A172 (cell line): ENCODE results near the gene CLSTN2. TPM values are rescaled to one million over a fixed set of nuclear protein-coding genes. Genes with fewer than 3 reads are reported as not detected.
A peak's percentile ranks its signal among the peaks of the same experiment; 100 is the strongest.

Source experiments
- DNase-seq: peaks from one replicate; pipeline ENCODE4 v3.0.0-alpha.2; 2015; ENCODE audit warnings: low spot score
- total RNA-seq: library from RNA; depleted of rRNA; stranded (reverse); fragments of >200 nt; shearing (Covaris generic); gene quantifications from 2 replicates; pipeline ENCODE4 v1.2.3, GENCODE V29; 2014

Gene CLSTN2
- total RNA-seq, 1 experiment from 2014 or later = 1.1 TPM

DNA sequence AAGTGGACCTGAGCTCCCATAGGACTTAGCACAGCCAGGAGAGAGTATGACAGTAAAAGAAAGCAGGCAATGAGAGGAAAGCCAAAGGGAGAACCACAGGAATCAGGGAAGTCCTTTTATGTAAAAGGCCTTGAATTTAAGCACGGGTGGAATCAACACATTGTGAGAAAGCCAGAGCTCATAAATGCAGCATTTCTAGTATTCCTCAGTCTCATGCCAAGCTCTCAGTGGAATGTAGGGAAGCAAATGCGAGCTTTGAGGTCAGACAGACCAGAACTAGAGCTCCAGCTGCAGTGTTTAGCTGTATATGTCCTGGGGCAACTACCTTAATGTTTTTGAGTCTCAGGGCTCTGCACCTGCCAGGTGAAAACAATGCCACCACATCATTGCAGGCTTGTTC lies 610.8 kb downstream of the CLSTN2 start:
- no peak for DNase-seq

DNA sequence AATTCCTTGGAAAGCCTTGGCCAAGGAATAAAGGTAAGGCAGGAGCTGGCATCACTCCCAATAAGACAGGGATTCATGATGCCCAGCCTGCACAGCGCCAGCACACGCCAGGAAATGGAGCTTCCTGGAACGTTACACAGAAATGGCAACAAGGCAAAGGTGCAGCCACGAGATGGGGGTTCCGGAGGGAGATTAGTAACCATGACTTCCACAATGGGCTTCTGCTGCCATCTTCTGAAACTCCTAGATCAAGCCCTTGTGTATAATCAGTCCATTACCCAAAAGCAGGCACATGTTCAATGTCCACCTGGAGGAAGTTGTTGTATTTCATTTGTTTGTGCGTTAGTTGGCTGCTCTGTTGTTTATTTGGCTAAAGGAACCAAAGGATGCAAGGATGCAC lies 611.7 kb downstream of the CLSTN2 start:
- no peak for DNase-seq

DNA sequence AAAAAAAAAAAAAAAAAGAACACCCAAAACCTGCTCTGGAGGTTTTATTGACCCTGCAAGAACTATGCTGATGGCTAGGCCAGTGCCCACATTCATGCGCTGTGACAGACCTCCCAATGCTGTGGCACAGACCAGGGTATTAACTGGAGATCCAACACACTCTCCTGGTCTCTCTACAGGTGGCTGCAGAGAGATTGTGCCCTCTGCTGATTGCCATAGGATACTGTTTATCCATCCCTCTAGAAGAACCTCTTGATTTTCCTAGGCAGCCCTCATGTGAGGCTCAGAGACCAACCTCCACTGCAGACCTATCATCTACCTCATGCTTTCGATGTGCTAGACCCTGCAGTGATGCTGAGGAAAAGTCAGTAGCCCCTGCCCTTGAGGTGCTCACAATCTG lies 617.4 kb downstream of the CLSTN2 start:
- DNase-seq = peak; percentile 19

DNA sequence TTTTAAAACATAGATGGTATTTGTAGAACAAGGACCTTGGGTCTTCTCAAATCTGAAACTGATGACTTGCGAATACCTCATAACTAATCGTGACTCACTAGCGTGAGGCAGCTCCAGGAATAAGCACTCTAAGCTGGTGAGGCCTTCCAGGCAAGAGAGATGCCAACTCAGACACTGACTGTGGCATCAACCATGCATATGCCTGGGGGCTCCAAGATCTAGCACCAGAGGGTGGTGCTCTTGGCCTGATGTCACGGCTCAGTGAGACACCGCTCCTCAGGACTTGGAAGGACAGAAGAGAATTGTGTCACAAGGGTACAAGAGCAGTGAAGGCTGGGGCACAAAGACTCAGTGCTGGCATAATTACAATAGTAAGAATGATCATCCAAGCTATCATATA lies 617.9 kb downstream of the CLSTN2 start:
- DNase-seq = no peak

DNA sequence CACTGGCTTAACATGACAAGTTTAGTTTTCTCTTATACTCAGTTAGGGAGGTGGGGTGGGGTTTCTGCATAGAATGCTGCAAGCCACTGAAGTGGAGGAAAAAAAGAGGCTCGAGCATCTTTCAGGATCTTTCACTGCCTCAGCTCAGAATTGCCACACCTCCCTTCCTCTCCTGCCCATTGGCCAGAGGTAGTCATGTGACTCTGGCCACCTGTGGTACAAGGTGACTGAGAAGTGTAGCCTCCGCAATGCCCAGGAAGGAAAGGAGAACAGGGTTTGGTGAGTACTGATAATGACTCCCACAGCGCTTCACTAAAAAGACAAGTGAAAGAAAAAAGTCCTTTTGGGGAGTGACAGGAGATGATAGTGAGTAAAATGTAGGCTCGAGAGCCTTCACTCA lies 618.6 kb downstream of the CLSTN2 start:
- no peak for DNase-seq

DNA sequence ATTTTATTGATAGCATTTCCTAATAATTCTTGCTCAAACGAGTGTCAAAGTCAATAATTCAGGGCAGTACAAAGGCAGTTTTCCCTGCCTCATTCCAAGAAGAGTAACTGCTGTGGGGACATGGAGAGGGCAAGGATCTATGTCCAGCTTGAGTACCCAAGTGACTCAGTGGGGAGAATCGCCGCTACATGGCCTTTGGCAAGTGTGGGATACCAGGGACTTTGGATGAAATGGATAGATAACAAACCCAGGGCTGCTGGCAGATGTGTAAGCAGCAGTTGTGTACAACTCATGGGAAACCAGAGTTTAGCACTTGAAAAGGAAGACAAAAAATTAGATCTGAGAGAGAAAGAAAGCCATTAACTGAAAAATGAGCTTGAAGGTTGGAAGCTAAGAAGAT lies 620.7 kb downstream of the CLSTN2 start:
- DNase-seq = no peak

DNA sequence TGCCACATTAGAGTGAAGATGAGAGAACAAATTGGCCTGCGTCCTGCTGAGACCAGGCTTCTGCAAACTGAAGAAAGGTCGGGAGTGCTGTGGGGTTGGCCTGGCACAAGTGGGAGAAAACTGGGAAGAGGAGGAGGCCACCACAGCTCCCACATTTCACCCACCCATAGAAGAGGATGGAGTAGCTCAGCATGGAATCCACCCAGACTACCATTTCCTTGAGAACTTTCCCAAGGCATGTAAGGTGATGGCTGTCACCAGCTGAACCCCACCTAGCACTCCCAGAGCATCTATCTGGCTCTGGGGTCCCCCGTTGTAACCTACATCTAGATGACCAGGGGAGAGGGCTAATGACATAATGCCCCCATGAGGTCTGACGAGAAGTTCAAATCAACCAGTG lies 622.5 kb downstream of the CLSTN2 start:
- no peak for DNase-seq

DNA sequence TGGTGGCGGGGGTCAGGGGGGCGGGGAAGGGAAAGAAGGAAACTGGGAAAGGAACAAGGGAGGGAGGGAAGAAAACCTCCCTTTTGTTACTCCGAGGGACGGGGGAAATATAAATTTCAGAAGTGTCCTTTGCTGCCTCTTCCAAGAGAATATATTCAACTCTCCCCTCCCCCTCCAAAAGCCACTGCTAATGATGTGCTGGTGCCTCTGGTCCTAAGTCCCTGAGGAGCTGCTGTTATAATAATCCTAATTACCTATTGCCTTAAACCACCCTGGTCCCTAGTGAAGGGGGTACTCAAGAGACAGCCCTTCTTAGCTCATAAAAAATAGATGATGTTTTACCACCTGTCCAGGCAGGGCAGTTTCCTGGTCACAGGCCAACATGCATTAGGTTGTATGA lies 624.6 kb downstream of the CLSTN2 start:
- DNase-seq = no peak

DNA sequence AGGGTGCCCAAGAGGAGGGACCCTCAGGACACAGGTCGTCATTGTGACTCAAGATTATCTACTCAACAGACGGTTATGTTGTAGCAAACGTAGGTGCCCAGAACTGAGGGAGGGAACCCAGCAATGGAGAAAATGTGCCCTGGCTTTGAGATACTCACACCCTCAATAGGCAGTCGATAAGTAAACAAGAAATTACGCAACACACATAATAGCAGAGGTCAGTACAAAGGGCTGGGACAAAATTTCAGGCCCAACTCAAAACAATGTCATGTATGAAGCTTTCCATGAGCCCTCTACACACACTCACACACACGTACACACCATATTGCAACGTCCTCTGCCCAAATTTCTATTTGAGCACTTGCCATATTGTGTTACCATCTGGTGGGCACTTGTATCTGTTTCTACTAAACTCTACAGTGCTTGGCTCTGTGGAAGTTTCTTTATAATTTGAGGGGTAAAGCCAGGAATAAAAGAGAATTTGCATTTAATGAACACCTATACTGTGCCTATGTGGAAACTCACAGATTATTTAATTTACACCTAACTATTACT lies 628.3 kb downstream of the CLSTN2 start:
- DNase-seq = no peak

DNA sequence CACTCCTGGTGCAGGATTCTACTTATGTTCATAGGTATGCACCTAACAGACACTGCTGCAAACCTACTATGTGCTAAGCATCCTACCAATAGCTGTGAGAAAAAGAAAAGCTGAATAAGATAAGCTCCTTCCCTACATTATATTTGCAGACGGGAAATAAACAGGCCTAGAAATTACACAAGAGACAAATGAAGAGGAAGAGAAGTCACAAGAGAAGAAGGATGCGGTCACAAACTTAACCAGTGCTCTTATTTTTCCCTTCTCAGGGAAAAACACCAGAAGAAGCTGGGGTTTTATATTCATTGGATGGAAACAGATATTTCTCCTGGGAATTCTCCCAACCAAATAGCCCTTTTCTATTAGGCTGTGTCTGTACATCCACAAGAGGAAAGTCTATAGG lies 633.1 kb downstream of the CLSTN2 start:
- no peak for DNase-seq

DNA sequence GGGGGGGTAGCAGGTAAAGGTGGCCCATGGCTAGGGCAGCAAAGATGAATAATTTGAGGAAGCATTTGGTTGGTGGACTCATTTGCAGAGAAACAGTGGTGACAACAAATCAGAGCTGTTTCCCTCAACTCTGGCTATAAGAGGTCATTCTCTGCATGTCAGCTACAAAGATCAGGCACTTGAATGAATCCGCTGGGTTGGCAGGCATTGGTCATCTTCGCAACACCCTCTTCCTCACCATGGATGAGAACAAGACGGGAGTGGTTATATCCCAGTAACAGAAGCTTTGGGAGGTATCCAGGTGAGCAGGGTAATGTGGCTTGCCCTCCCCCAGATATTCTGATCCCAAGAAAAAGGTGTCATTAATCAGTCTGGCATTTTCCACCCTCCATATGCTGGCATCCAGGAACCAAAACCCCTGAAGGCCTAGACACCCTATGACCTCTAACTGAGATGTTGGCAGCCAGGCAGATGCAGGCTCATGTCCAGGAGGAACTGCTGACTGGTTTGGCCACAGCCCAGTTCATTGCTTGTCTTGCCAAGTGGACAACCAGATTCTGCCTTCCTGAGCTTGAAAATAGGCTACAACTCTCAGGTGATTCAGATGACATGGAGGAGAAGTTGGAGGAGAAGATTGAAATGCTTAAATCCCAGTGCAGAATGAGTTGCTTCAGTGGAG lies 634.0 kb downstream of the CLSTN2 start:
- no peak for DNase-seq

DNA sequence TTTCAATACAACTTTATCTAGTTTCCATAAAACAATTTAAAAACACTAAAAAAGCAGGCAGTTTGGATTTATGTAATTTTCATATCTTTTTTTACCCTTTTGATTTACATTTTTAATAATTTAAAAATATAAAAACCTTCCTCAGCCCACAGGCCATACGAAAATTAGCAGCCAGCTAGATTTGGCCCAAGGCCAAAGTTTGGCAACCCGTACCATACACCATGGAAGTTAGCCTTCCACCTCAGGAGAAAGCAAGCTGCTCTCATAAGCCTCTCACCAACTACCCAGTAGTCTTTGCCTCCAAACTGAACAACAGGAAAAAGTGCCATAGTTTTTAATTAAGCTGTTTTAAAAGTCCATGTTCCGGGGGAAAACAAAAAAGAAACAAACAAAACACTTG lies 635.6 kb downstream of the CLSTN2 start:
- DNase-seq = no peak

DNA sequence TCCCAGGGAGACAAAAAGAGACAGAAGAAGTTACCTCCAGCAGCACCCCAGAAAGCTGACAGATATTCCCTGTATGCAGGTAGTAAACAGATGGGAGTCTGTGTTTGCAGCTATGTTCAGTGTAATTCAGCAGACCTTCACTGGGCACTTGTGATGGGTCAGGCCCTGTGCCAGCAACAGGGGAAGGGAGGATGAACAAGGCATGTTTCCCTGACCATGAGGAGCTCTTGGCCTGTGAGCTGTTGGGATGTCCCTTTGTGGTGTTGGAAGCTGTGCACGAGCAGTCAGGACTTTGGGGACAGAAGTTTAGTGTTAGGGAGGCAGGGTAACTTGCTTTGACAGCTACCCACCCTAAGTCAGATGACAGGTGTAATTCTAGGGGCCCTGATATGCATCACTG lies 636.9 kb downstream of the CLSTN2 start:
- DNase-seq = no peak

DNA sequence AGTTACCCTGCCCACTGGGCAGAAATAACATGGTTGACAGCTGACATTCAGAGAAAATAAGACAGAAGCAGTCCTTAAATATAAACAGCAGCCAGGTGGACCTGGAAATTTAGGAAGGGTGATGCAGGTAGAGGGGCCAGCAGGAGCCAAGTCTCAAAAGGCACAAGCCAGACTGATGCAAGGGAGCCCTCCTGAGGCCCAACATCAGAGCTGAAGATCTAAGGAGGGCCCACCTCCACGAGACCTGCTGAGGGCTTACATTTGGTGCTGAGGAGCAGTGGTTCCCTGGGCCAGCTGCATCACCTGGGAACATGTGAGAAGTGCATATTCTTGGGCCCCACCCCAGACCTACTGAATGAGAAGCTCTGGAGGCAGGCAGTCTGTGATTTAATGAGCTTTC lies 637.3 kb downstream of the CLSTN2 start:
- DNase-seq = no peak

DNA sequence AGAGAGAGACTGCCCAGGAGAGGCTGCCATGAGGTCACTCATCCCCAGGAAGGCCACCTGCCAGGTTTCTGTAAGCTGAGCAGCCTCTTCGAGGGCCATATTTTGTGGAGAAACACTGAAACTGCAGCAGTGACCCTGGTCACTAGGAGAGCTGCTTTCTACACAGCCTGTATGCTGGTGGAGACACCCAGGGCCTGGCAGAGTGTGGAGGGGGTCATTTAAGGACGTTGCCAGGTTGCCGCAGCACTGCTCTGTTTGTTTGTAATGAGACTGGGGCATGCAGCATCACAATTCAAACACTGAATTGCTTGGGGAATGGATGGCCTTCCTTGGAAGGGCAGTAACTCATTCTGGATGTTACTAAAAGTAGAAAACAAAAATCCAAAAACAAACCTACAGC lies 638.0 kb downstream of the CLSTN2 start:
- no peak for DNase-seq

DNA sequence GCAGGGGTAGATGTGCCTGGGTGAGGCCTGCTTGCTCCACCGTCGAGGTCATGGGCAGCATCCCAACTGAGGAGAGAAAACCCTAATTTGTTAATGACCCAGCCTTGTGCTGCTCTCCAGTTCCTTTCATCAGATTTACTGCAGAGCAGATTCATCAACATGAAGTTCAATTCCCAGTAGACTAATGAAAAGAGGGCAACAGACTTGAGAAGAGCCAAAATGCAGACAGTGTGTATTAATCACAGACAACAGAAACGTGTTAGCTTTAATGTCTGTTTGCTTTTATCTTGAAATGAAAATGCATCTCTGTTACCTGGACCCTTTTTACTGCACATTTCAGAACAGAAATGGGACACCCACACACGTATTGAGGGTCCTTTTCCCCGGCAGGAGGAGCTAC lies 639.4 kb downstream of the CLSTN2 start:
- no peak for DNase-seq

DNA sequence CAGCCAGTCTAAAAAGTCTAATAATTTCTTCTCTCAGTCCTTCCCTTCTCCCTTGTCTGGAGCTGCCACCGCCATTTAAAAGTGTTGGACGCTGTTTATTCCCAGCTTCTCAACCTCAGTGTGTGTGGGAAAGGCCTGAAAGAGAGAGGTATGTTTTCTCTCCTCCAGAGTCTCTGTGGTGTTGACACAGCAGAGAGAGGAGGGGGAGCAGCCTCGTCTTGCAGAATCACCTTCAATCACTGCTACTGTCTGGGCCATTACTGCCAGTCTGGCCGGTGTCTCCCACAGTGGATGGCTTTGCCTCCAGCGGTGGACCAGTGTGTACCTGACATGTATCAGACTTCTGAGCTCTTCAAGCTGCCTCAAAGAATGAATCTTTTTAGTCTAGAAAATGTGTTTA lies 641.5 kb downstream of the CLSTN2 start:
- DNase-seq = no peak

DNA sequence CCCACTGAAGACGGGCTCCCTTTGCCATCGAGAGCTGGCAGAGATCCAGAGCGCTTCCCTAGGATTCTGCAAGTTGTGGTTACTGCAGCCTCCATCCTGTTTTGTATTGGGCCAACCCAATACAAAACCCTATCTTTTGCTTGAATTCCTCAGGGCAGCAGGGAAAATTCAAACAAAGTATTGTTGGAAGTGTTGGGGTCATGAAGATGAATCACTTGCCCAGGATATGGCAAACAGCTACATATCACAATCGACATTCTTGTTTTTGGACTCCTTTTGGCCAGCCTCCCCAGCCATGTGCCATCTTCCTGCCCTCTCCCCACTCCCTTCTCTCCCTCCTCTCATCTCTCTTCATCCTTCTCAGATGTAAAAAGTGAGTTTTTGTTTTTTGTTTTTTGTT lies 642.9 kb downstream of the CLSTN2 start:
- no peak for DNase-seq

DNA sequence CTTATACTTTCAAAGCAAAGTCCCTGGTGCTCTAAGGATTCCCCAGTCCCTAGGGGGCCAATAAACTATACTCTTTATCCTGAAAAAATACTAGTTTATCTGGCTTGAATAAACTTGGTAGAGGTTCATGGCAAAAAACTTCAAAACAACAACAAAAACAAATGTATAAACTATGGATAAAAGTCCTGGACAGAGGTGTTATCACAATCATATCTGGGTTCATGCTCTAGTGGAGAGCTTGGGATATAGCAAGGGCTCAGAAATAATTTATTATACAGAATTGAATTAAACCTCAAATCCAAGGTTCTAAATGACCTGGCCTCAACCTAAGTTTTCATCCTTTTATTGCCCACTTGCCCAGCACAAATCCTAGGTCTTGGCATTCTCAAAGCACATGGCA lies 644.3 kb downstream of the CLSTN2 start:
- no peak for DNase-seq

DNA sequence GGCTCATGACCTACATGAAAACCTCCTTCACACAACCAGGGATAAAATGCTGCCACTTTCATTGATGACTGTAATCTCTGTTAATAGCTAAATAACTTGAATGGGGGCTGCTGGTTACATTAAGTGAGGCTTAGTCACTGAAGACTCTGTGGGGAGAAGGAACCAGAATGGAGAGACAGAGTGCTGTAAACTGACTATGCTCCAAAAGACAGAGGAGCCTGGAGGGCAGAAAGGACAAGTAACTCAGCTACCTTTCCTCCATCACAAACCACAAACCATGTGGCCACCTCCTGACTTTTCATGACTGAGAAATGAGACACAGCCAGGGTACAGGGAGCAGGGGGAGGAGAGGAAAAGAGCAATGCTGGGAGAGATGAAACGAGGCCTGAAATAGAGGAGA lies 645.8 kb downstream of the CLSTN2 start:
- DNase-seq = peak; percentile 15

DNA sequence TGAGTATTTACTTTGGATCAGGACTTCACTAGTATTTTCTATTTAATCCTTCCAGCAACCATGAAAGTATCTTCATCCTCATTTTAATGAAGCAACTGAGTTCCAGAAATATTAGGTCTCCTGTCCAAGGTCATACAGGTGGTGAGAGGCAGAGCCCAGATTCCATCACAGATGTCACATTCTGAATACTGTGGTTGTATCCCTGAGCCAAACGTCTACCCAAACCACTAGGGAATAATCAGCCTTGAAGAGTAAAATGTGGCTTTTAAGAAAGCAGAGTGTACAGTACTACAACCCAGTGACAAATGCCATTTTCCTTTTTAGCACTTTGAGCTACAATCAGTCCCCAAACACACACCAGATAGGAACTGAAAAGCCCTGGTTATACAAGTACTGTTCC lies 649.6 kb downstream of the CLSTN2 start:
- DNase-seq = no peak

DNA sequence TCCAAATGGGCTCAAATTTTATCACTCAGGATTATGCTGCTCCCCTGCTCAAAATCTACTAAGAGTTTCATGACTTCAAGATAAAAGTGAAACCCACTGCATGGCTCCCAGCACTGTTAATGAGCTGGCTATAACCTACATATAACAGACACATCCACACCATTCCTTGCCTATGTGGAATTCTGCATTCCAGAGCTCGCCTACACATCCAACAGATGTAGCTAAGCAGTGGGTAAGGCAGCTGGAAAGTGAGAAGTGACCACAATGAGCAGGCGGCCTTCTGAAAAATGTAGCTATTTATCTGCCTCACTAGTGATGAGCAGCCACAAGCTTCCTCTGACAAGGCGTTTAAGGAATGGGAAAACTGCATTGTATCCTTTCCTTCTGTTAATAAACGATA lies 650.8 kb downstream of the CLSTN2 start:
- DNase-seq = peak; percentile 31

DNA sequence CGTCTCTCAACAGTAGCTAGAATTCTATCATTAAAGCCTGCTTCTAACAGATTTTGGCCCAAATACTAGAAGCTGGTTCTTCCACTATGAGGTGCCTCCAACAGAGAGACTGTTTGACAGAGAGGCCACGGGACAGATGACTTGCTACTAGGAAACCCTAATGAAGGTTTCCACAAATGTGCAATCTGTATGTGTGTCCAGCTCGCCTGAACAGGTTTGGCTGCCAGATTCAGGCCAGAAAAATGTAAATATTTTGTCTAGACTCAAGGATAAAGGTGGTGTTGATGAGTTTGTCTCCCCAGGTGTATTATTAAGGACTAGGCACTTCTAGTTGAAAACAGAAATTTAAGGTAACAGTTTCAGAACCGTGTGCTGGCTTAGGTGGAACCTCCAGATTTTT lies 651.3 kb downstream of the CLSTN2 start:
- DNase-seq = no peak

DNA sequence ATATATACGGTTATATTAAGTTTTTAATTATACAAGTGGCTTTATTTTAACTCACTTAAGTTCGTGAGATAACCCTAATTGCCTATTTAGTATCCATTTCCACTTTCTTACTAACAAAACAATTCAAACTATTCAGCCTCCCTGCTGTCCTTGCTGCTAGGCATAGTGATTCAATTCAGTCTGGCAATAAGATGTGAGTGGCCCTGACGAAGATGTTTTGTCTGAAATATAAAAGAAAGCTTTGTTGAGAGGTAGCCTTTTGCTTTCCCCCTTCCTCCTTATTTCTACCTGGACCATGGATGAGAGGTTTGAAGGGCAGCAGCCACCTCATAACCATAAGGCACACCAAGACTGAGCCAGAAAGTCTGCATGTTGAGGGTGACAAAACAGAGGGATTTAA lies 653.6 kb downstream of the CLSTN2 start:
- no peak for DNase-seq
